ENCODE measurements around the gene NT5C3A. TPM values are rescaled to one million over a fixed set of nuclear protein-coding genes. Genes with fewer than 3 reads are reported as not detected.
A peak's percentile ranks its signal among the peaks of the same experiment; 100 is the strongest.
"Not testable (repeated sequence)": the region's sequence is repeated elsewhere in the genome, so short reads cannot be mapped to it uniquely, and the experiment has no call there.

NT5C3A gene
- total and polyA plus RNA-seq, 3 experiments from 2014 or later: 27.6 to 54.1 (median 31.5) TPM

GRCh38 chr7:33101906-33102305 lies 39.3 kb upstream of the NT5C3A start:
- H3K4me1 ChIP-seq (ENCODE audit: insufficient read depth, low read length): peaks cover 8% of the 10 kb centered on the region
- POLR2A ChIA-PET: no interaction called here
- H3K36me3 ChIP-seq (ENCODE audit: insufficient read depth, low read length): peaks cover 26% of the 10 kb centered on the region
- Mint-ChIP-seq H3K27ac (no peak overlapping the region), H3K4me3 (no peak overlapping the region), H3K9me3 (no peaks in the 10 kb centered on the region), H3K4me1 (peaks cover 24 to 51% (median 34%) of the 10 kb centered on the region in 3 donors), H3K27me3 (no peaks in the 10 kb centered on the region), H3K36me3 (peaks cover 0 to 73% (median 6%) of the 10 kb centered on the region in 3 donors)
- CTCF ChIA-PET: no interaction called here
- no peak for DNase-seq
- H3K27me3 ChIP-seq (ENCODE audit: insufficient read depth, low read length, poor library complexity, severe bottlenecking): no peaks in the 10 kb centered on the region
- H3K9me3 ChIP-seq (ENCODE audit: low read length): no peaks in the 10 kb centered on the region
- no peak overlapping the region for H3K4me3 ChIP-seq (ENCODE audit: low read length)
- no peak overlapping the region for H3K27ac ChIP-seq (ENCODE audit: low read depth, low read length)

GRCh38 chr7:33100770-33101169 lies 38.2 kb upstream of the NT5C3A start:
- no peaks in the 10 kb centered on the region for H3K9me3 ChIP-seq (ENCODE audit: low read length)
- Mint-ChIP-seq H3K36me3 (peaks cover 0 to 84% (median 6%) of the 10 kb centered on the region in 3 donors), H3K9me3 (no peaks in the 10 kb centered on the region), H3K27me3 (no peaks in the 10 kb centered on the region), H3K4me1 (peaks cover 18 to 39% (median 22%) of the 10 kb centered on the region in 3 donors), H3K4me3 (no peak overlapping the region), H3K27ac (no peak overlapping the region)
- CTCF ChIA-PET: interaction anchor here (1.7 kb wide), 1 partner anchor 254 kb away, joined by 5 read pairs; no protein-coding TSS in a partner anchor
- H3K27me3 ChIP-seq (ENCODE audit: insufficient read depth, low read length, poor library complexity, severe bottlenecking): no peaks in the 10 kb centered on the region
- H3K4me3 ChIP-seq (ENCODE audit: low read length): no peak overlapping the region
- POLR2A ChIA-PET: no interaction called here
- DNase-seq: no peak
- H3K36me3 ChIP-seq (ENCODE audit: insufficient read depth, low read length): peaks cover 37% of the 10 kb centered on the region
- H3K27ac ChIP-seq (ENCODE audit: low read depth, low read length): no peak overlapping the region
- no peaks in the 10 kb centered on the region for H3K4me1 ChIP-seq (ENCODE audit: insufficient read depth, low read length)

GRCh38 chr7:33099154-33099940 lies 36.8 kb upstream of the NT5C3A start:
- POLR2A ChIA-PET: no interaction called here
- H3K36me3 ChIP-seq (ENCODE audit: insufficient read depth, low read length): peaks cover 38% of the 10 kb centered on the region
- Mint-ChIP-seq H3K4me1 (peaks cover 10 to 25% (median 12%) of the 10 kb centered on the region in 3 donors), H3K36me3 (peaks cover 0 to 96% (median 10%) of the 10 kb centered on the region in 3 donors), H3K9me3 (no peaks in the 10 kb centered on the region), H3K4me3 (no peak overlapping the region), H3K27me3 (no peaks in the 10 kb centered on the region), H3K27ac (no peak overlapping the region)
- H3K9me3 ChIP-seq (ENCODE audit: low read length): no peaks in the 10 kb centered on the region
- H3K4me1 ChIP-seq (ENCODE audit: insufficient read depth, low read length): no peaks in the 10 kb centered on the region
- no peak overlapping the region for H3K4me3 ChIP-seq (ENCODE audit: low read length)
- no peak overlapping the region for H3K27ac ChIP-seq (ENCODE audit: low read depth, low read length)
- DNase-seq: no peak
- H3K27me3 ChIP-seq (ENCODE audit: insufficient read depth, low read length, poor library complexity, severe bottlenecking): no peaks in the 10 kb centered on the region
- CTCF ChIA-PET: interaction anchor here (1.5 to 1.7 kb wide), 2 partner anchors 9 to 253 kb away, joined by 5 to 6 read pairs; partner anchors contain the start of gene RP9

GRCh38 chr7:33094745-33095275 lies 32.2 kb upstream of the NT5C3A start:
- H3K4me1 ChIP-seq (ENCODE audit: insufficient read depth, low read length); CTCF ChIA-PET; H3K27ac ChIP-seq (ENCODE audit: low read depth, low read length); H3K27me3 Mint-ChIP-seq; H3K27ac Mint-ChIP-seq; H3K9me3 Mint-ChIP-seq; H3K9me3 ChIP-seq (ENCODE audit: low read length); H3K4me3 Mint-ChIP-seq; H3K4me1 Mint-ChIP-seq; H3K4me3 ChIP-seq (ENCODE audit: low read length); DNase-seq; POLR2A ChIA-PET; H3K27me3 ChIP-seq (ENCODE audit: insufficient read depth, low read length, poor library complexity, severe bottlenecking): not testable (repeated sequence)
- H3K36me3 Mint-ChIP-seq: peaks cover 0 to 70% (median 8%) of the 10 kb centered on the region in 3 donors
- H3K36me3 ChIP-seq (ENCODE audit: insufficient read depth, low read length): peaks cover 30% of the 10 kb centered on the region

GRCh38 chr7:33093266-33093665 lies 30.7 kb upstream of the NT5C3A start:
- Mint-ChIP-seq H3K27ac (peak overlapping the region in 2 of 8 donors; percentile 9 to 18), H3K4me3 (no peak overlapping the region), H3K4me1 (no peaks in the 10 kb centered on the region), H3K27me3 (no peaks in the 10 kb centered on the region), H3K36me3 (peaks cover 0 to 54% (median 8%) of the 10 kb centered on the region in 3 donors), H3K9me3 (no peaks in the 10 kb centered on the region)
- Histone ChIP-seq H3K9me3 (ENCODE audit: low read length) (no peaks in the 10 kb centered on the region), H3K27ac (ENCODE audit: low read depth, low read length) (no peak overlapping the region), H3K4me1 (ENCODE audit: insufficient read depth, low read length) (no peaks in the 10 kb centered on the region), H3K27me3 (ENCODE audit: insufficient read depth, low read length, poor library complexity, severe bottlenecking) (no peaks in the 10 kb centered on the region), H3K36me3 (ENCODE audit: insufficient read depth, low read length) (peaks cover 20% of the 10 kb centered on the region), H3K4me3 (ENCODE audit: low read length) (no peak overlapping the region)
- POLR2A ChIA-PET: interaction anchor here (1.0 kb wide), 1 partner anchor 22 kb away, joined by 3 read pairs; no protein-coding TSS in a partner anchor
- CTCF ChIA-PET: no interaction called here
- DNase-seq: no peak

- Mint-ChIP-seq H3K27ac (peak overlapping the region in 1 of 8 donors; percentile 29), H3K27me3 (no peaks in the 10 kb centered on the region)
Observed at GRCh38 chr7:33091641-33092191, 29.1 kb upstream of the NT5C3A start.

GRCh38 chr7:33091111-33091531 lies 28.5 kb upstream of the NT5C3A start:
- ChIA-PET POLR2A (no interaction called here), CTCF (interaction anchor here (1.0 kb wide), 1 partner anchor 244 kb away, joined by 3 read pairs; no protein-coding TSS in a partner anchor)
- peaks cover 3 to 33% (median 8%) of the 10 kb centered on the region in 3 donors for H3K36me3 Mint-ChIP-seq
- H3K27me3 Mint-ChIP-seq: peaks cover 0 to 2% of the 10 kb centered on the region in 2 donors
- DNase-seq: no peak
- H3K27ac Mint-ChIP-seq: no peak overlapping the region
- peaks cover 4% of the 10 kb centered on the region for H3K36me3 ChIP-seq (ENCODE audit: insufficient read depth, low read length)
- no peaks in the 10 kb centered on the region for H3K27me3 ChIP-seq (ENCODE audit: insufficient read depth, low read length, poor library complexity, severe bottlenecking)
- H3K4me3 Mint-ChIP-seq: no peak overlapping the region
- H3K4me3 ChIP-seq (ENCODE audit: low read length): no peak overlapping the region
- H3K9me3 ChIP-seq (ENCODE audit: low read length): no peaks in the 10 kb centered on the region
- peaks cover 0 to 3% (median under 1%) of the 10 kb centered on the region in 5 donors for H3K9me3 Mint-ChIP-seq
- H3K27ac ChIP-seq (ENCODE audit: low read depth, low read length): no peak overlapping the region
- no peaks in the 10 kb centered on the region for H3K4me1 Mint-ChIP-seq
- H3K4me1 ChIP-seq (ENCODE audit: insufficient read depth, low read length): no peaks in the 10 kb centered on the region

More at GRCh38 chr7:33091641-33092191, 29.1 kb upstream of the NT5C3A start:
- Histone ChIP-seq H3K27ac (ENCODE audit: low read depth, low read length) (no peak overlapping the region), H3K36me3 (ENCODE audit: insufficient read depth, low read length) (peaks cover 10% of the 10 kb centered on the region), H3K4me1 (ENCODE audit: insufficient read depth, low read length) (no peaks in the 10 kb centered on the region), H3K9me3 (ENCODE audit: low read length) (no peaks in the 10 kb centered on the region), H3K27me3 (ENCODE audit: insufficient read depth, low read length, poor library complexity, severe bottlenecking) (no peaks in the 10 kb centered on the region), H3K4me3 (ENCODE audit: low read length) (no peak overlapping the region)
- DNase-seq: no peak
- peaks cover 0 to 39% (median 8%) of the 10 kb centered on the region in 3 donors for H3K36me3 Mint-ChIP-seq
- no peaks in the 10 kb centered on the region for H3K9me3 Mint-ChIP-seq
- H3K4me3 Mint-ChIP-seq: no peak overlapping the region
- ChIA-PET CTCF (interaction anchor here (1.0 kb wide), 1 partner anchor 245 kb away, joined by 3 read pairs; no protein-coding TSS in a partner anchor), POLR2A (no interaction called here)
- no peaks in the 10 kb centered on the region for H3K4me1 Mint-ChIP-seq

GRCh38 chr7:33089142-33089541 lies 26.6 kb upstream of the NT5C3A start:
- Histone ChIP-seq H3K9me3 (ENCODE audit: low read length) (no peaks in the 10 kb centered on the region), H3K4me1 (ENCODE audit: insufficient read depth, low read length) (no peaks in the 10 kb centered on the region), H3K4me3 (ENCODE audit: low read length) (no peak overlapping the region), H3K27ac (ENCODE audit: low read depth, low read length) (no peak overlapping the region), H3K27me3 (ENCODE audit: insufficient read depth, low read length, poor library complexity, severe bottlenecking) (no peaks in the 10 kb centered on the region), H3K36me3 (ENCODE audit: insufficient read depth, low read length) (no peaks in the 10 kb centered on the region)
- Mint-ChIP-seq H3K9me3 (peaks cover 0 to 5% (median 2%) of the 10 kb centered on the region in 5 donors), H3K4me3 (no peak overlapping the region), H3K27ac (no peak overlapping the region), H3K4me1 (no peaks in the 10 kb centered on the region), H3K36me3 (peaks cover 2 to 15% (median 5%) of the 10 kb centered on the region in 3 donors), H3K27me3 (peaks cover 0 to 4% of the 10 kb centered on the region in 2 donors)
- ChIA-PET POLR2A (no interaction called here), CTCF (no interaction called here)
- DNase-seq: no peak

All from CD8-positive, alpha-beta memory T cell (primary cell).